ENCODE results near the gene EXOC6.

GRCh38 chr10:92829786-92830377 lies 18.4 kb upstream of the EXOC6 start:
- TF ChIP-seq ZFP30 (CRISPR knock-in tag; IDR thresholded peaks at IDR 0.05) (no peak), PATZ1 (CRISPR knock-in tag; IDR thresholded peaks at IDR 0.05; ENCODE audit: borderline replicate concordance) (no peak), PPARA (CRISPR knock-in tag; IDR thresholded peaks at IDR 0.05; ENCODE audit: borderline replicate concordance) (no peak), POU6F1 (CRISPR knock-in tag; IDR thresholded peaks at IDR 0.05; ENCODE audit: borderline replicate concordance, low read depth) (no peak), ZNF70 (CRISPR knock-in tag; IDR thresholded peaks at IDR 0.05) (no peak), RARB (CRISPR knock-in tag; IDR thresholded peaks at IDR 0.05) (no peak), OSR1 (CRISPR knock-in tag; IDR thresholded peaks at IDR 0.05) (no peak), TSHZ2 (CRISPR knock-in tag; IDR thresholded peaks at IDR 0.05) (no peak), ZNF565 (CRISPR knock-in tag; conservative IDR thresholded peaks at IDR 0.05; ENCODE audit: low read depth) (no peak), SNAI2 (CRISPR knock-in tag; IDR thresholded peaks at IDR 0.05) (no peak), ESRRG (CRISPR knock-in tag; IDR thresholded peaks at IDR 0.05) (no peak), GLIS3 (CRISPR knock-in tag; IDR thresholded peaks at IDR 0.05) (no peak)
- TF ChIP-seq, protein P1, sequence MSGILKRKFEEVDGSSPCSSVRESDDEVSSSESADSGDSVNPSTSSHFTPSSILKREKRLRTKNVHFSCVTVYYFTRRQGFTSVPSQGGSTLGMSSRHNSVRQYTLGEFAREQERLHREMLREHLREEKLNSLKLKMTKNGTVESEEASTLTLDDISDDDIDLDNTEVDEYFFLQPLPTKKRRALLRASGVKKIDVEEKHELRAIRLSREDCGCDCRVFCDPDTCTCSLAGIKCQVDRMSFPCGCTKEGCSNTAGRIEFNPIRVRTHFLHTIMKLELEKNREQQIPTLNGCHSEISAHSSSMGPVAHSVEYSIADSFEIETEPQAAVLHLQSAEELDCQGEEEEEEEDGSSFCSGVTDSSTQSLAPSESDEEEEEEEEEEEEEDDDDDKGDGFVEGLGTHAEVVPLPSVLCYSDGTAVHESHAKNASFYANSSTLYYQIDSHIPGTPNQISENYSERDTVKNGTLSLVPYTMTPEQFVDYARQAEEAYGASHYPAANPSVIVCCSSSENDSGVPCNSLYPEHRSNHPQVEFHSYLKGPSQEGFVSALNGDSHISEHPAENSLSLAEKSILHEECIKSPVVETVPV (CRISPR knock-in tag; IDR thresholded peaks at IDR 0.05): no peak
- TF ChIP-seq, protein P2, sequence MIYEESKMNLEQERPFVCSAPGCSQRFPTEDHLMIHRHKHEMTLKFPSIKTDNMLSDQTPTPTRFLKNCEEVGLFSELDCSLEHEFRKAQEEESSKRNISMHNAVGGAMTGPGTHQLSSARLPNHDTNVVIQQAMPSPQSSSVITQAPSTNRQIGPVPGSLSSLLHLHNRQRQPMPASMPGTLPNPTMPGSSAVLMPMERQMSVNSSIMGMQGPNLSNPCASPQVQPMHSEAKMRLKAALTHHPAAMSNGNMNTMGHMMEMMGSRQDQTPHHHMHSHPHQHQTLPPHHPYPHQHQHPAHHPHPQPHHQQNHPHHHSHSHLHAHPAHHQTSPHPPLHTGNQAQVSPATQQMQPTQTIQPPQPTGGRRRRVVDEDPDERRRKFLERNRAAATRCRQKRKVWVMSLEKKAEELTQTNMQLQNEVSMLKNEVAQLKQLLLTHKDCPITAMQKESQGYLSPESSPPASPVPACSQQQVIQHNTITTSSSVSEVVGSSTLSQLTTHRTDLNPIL (CRISPR knock-in tag; IDR thresholded peaks at IDR 0.05; ENCODE audit: low read depth): no peak

Data from SK-N-SH treated with all-trans-retinoic acid at 6 μM for 48 hours (cell line).